Measurements from ENCODE around the gene GLYR1. TPM values are rescaled to one million over a fixed set of nuclear protein-coding genes. Genes with fewer than 3 reads are reported as not detected.

The GLYR1 gene
- total RNA-seq, 1 experiment from 2014 or later = 47.5 TPM

- no peak for DNase-seq (ENCODE audit: low spot score)
Measured at GRCh38 chr16:4880006-4880580, 33.0 kb upstream of the GLYR1 start.

- DNase-seq (ENCODE audit: low spot score) = peak; percentile 27
Measured at GRCh38 chr16:4879049-4879448, 32.0 kb upstream of the GLYR1 start.

- DNase-seq (ENCODE audit: low spot score) = no peak
Measured at GRCh38 chr16:4877380-4877685, 30.2 kb upstream of the GLYR1 start.

GRCh38 chr16:4876646-4877379 lies 29.7 kb upstream of the GLYR1 start:
- no peak for DNase-seq (ENCODE audit: low spot score)

- DNase-seq (ENCODE audit: low spot score) = no peak
Measured at GRCh38 chr16:4874666-4875065, 27.6 kb upstream of the GLYR1 start.

GRCh38 chr16:4873091-4873490 lies 26.0 kb upstream of the GLYR1 start:
- DNase-seq (ENCODE audit: low spot score) = no peak

- DNase-seq (ENCODE audit: low spot score) = no peak
Measured at GRCh38 chr16:4871071-4871470, 24.0 kb upstream of the GLYR1 start.

GRCh38 chr16:4870138-4870671 lies 23.1 kb upstream of the GLYR1 start:
- DNase-seq (ENCODE audit: low spot score) = no peak

- DNase-seq (ENCODE audit: low spot score) = no peak
Measured at GRCh38 chr16:4869147-4869805, 22.2 kb upstream of the GLYR1 start.

GRCh38 chr16:4868535-4868934 lies 21.4 kb upstream of the GLYR1 start:
- no peak for DNase-seq (ENCODE audit: low spot score)

- no peak for DNase-seq (ENCODE audit: low spot score)
Measured at GRCh38 chr16:4868026-4868425, 20.9 kb upstream of the GLYR1 start.

GRCh38 chr16:4866586-4866985 lies 19.5 kb upstream of the GLYR1 start:
- DNase-seq (ENCODE audit: low spot score) = no peak

GRCh38 chr16:4865231-4865860 lies 18.3 kb upstream of the GLYR1 start:
- no peak for DNase-seq (ENCODE audit: low spot score)

GRCh38 chr16:4864728-4865127 lies 17.6 kb upstream of the GLYR1 start:
- no peak for DNase-seq (ENCODE audit: low spot score)

GRCh38 chr16:4862639-4863038 lies 15.6 kb upstream of the GLYR1 start:
- DNase-seq (ENCODE audit: low spot score) = no peak

GRCh38 chr16:4860727-4861342 lies 13.7 kb upstream of the GLYR1 start:
- DNase-seq (ENCODE audit: low spot score) = no peak

- peak; percentile 82 for DNase-seq (ENCODE audit: low spot score)
Measured at GRCh38 chr16:4859900-4860255, 12.8 kb upstream of the GLYR1 start.

GRCh38 chr16:4859190-4859899 lies 12.3 kb upstream of the GLYR1 start:
- DNase-seq (ENCODE audit: low spot score) = peak; percentile 75

GRCh38 chr16:4855804-4856203 lies 8.7 kb upstream of the GLYR1 start:
- DNase-seq (ENCODE audit: low spot score) = no peak

- no peak for DNase-seq (ENCODE audit: low spot score)
Measured at GRCh38 chr16:4855371-4855770, 8.3 kb upstream of the GLYR1 start.

- DNase-seq (ENCODE audit: low spot score) = peak; percentile 65
Measured at GRCh38 chr16:4852221-4852872, 5.3 kb upstream of the GLYR1 start.
